ACC112 (cell line): ENCODE measurements around the gene CLASP2.
"Not testable (repeated sequence)": the region's sequence is repeated elsewhere in the genome, so short reads cannot be mapped to it uniquely, and the experiment has no call there.

Experiments
- H2AFZ ChIP-seq: fragments of 200-600 bp; sonication (generic); one replicate; pipeline ENCODE4 v1.6.0; 2017; ENCODE audit warnings: antibody characterized with exemption, low read length; ENCODE audit not compliant: unreplicated experiment
- H3K27ac ChIP-seq: fragments of 200-600 bp; sonication (generic); 2 replicates; pipeline ENCODE4 v1.5.1; 2014; ENCODE audit warnings: low read depth, mild to moderate bottlenecking, antibody characterized with exemption, low read length, moderate library complexity
- H3K27me3 ChIP-seq: fragments of 200-600 bp; sonication (generic); 2 replicates; pipeline ENCODE4 v1.6.1; 2014; ENCODE audit warnings: mild to moderate bottlenecking, antibody characterized with exemption, low read length, moderate library complexity, mixed read lengths; ENCODE audit not compliant: insufficient read depth
- H3K36me3 ChIP-seq: fragments of 200-600 bp; sonication (generic); 2 replicates; pipeline ENCODE4 v1.6.1; 2016; ENCODE audit warnings: mild to moderate bottlenecking, antibody characterized with exemption, low read length, moderate library complexity, mixed read lengths; ENCODE audit not compliant: insufficient read depth
- H3K4me1 ChIP-seq: fragments of 200-600 bp; sonication (generic); one replicate; pipeline ENCODE4 v1.6.1; 2016; ENCODE audit warnings: low read length, mixed read lengths; ENCODE audit not compliant: insufficient read depth, unreplicated experiment, control insufficient read depth
- H3K4me3 ChIP-seq: fragments of 200-600 bp; sonication (generic); 2 replicates; pipeline ENCODE4 v1.5.1; 2014; ENCODE audit warnings: mild to moderate bottlenecking, low read depth, low read length
- H3K79me2 ChIP-seq: fragments of 200-600 bp; sonication (generic); one replicate; pipeline ENCODE4 v1.6.0; 2016; ENCODE audit warnings: low read length; ENCODE audit not compliant: control insufficient read depth, unreplicated experiment, insufficient read depth

CLASP2 gene

GRCh38 chr3:33717866-33718594 lies at the start of gene CLASP2:
Gene CLASP2, minus strand, starts transcription at chr3:33718254. Its CDS starts 252 bp downstream, at chr3:33718002.
- no peaks in the 10 kb centered on the region for H3K27me3 ChIP-seq
- peaks cover 29% of the 10 kb centered on the region for H3K4me1 ChIP-seq
- H3K27ac ChIP-seq: peak within 1 kb of the TSS; percentile 73
- no peaks in the 10 kb centered on the region for H3K36me3 ChIP-seq
- H3K4me3 ChIP-seq: peak within 1 kb of the TSS; percentile 95
- H2AFZ ChIP-seq: peak within 1 kb of the TSS; percentile 90
- H3K79me2 ChIP-seq: peaks cover 42% of the 10 kb centered on the region

- Histone ChIP-seq H3K79me2 (no peaks in the 10 kb centered on the region), H3K4me1 (no peaks in the 10 kb centered on the region), H2AFZ (peak overlapping the region; percentile 47), H3K36me3 (no peaks in the 10 kb centered on the region), H3K27ac (no peak overlapping the region), H3K4me3 (no peak overlapping the region), H3K27me3 (no peaks in the 10 kb centered on the region)
Measured at GRCh38 chr3:33758864-33759263, 40.8 kb upstream of the CLASP2 start.

DNA sequence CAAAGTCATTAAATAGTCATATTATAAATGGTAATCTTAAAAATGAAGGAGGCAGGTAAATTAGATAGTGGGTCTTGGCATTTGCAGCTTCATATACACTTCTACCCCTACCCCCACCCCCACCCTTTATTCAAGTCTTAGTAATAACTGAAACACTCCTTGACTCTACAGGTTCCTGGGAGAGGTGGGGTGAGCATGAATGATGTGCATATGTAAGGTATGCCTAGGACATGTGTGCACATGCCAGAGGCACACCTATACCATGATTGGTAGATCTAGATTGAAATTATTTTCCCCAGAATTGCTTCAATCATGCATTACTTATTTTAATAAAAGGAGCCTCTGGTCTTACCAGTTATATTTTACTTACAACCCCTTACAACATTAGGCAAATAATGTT lies 40.2 kb upstream of the CLASP2 start:
- peak overlapping the region; percentile 47 for H2AFZ ChIP-seq
- no peak overlapping the region for H3K4me3 ChIP-seq
- no peaks in the 10 kb centered on the region for H3K79me2 ChIP-seq
- H3K27me3 ChIP-seq: no peaks in the 10 kb centered on the region
- H3K36me3 ChIP-seq: no peaks in the 10 kb centered on the region
- no peak overlapping the region for H3K27ac ChIP-seq
- H3K4me1 ChIP-seq: no peaks in the 10 kb centered on the region

DNA sequence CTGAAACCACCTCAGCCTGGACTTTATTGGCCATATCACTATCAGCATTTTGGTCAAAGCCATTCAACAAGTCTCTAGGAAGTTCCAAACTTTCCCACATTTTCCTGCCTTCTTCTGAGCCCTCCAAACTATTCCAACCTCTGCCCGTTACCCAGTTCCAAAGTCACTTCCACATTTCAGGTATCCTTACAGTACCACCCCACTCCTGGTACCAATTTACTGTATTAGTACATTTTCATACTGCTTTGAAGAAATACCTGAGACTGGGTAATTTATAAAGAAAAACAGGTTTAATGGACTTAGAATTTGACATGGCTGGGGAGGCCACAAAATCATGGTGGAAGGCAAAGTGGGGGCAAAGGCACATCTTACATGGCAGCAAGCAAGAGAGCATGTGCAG lies 36.3 kb upstream of the CLASP2 start:
- not testable (repeated sequence) for H2AFZ ChIP-seq, H3K4me3 ChIP-seq, H3K79me2 ChIP-seq, H3K27me3 ChIP-seq, H3K27ac ChIP-seq, H3K36me3 ChIP-seq
- peaks cover 12% of the 10 kb centered on the region for H3K4me1 ChIP-seq

- peaks cover 18% of the 10 kb centered on the region for H3K4me1 ChIP-seq
- H3K4me3 ChIP-seq: no peak overlapping the region
- H2AFZ ChIP-seq: no peak overlapping the region
- no peaks in the 10 kb centered on the region for H3K79me2 ChIP-seq
- H3K27me3 ChIP-seq: no peaks in the 10 kb centered on the region
- no peaks in the 10 kb centered on the region for H3K36me3 ChIP-seq
- no peak overlapping the region for H3K27ac ChIP-seq
Measured at GRCh38 chr3:33751336-33751735, 33.3 kb upstream of the CLASP2 start.

DNA sequence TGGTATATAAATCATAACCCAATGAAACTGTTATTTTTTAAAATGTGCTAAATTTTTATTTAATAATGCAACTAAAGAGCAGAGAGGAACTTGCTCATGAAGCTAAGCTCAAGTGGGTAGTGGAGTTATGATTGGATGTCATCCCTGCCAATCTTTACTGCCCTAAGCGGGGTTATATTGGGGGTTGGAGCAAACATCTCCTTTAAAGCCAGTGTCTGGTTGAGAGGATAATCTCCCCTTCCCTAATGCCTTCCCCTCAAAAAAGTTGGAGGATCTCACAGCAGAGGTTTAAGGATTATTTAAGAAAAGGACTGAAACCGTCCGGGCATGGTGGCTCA lies 32.1 kb upstream of the CLASP2 start:
- Histone ChIP-seq H2AFZ (no peak overlapping the region), H3K4me1 (peaks cover 18% of the 10 kb centered on the region), H3K36me3 (no peaks in the 10 kb centered on the region), H3K27me3 (no peaks in the 10 kb centered on the region), H3K4me3 (0 out of 2 replicates have a peak overlapping the region, but pooled peaks have one; percentile 1), H3K27ac (peak overlapping the region; percentile 79), H3K79me2 (no peaks in the 10 kb centered on the region)

GRCh38 chr3:33749546-33750210 lies 31.6 kb upstream of the CLASP2 start:
- no peaks in the 10 kb centered on the region for H3K36me3 ChIP-seq
- H3K4me3 ChIP-seq: 0 out of 2 replicates have a peak overlapping the region, but pooled peaks have one; percentile 1
- no peaks in the 10 kb centered on the region for H3K27me3 ChIP-seq
- H2AFZ ChIP-seq: no peak overlapping the region
- H3K79me2 ChIP-seq: no peaks in the 10 kb centered on the region
- H3K4me1 ChIP-seq: peaks cover 18% of the 10 kb centered on the region
- H3K27ac ChIP-seq: peak overlapping the region; percentile 79

GRCh38 chr3:33746416-33747116 lies 28.5 kb upstream of the CLASP2 start:
- Histone ChIP-seq H3K36me3 (no peaks in the 10 kb centered on the region), H3K4me3 (no peak overlapping the region), H2AFZ (no peak overlapping the region), H3K27me3 (no peaks in the 10 kb centered on the region), H3K79me2 (no peaks in the 10 kb centered on the region), H3K4me1 (peaks cover 18% of the 10 kb centered on the region), H3K27ac (no peak overlapping the region)

DNA sequence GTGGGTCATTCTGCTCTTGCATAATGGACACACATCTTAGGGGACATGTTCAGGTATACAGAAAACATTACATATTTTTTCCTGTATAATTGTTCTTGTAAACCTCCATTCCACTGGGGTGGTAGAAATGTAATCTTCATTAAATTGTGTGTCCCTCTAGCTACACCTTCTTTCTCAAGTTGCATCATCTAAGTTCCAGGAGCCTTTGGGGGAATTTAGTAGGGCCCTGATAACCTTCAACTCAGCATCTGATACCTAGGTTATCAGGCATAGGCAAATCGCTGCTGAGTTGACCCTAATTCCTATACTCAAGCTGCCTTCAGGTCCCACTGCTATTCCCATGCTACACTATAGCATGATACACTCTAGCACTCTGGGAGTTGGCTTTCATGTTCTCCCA lies 19.1 kb upstream of the CLASP2 start:
- Histone ChIP-seq H3K27ac (no peak overlapping the region), H3K79me2 (no peaks in the 10 kb centered on the region), H2AFZ (no peak overlapping the region), H3K4me3 (no peak overlapping the region), H3K36me3 (no peaks in the 10 kb centered on the region), H3K4me1 (no peaks in the 10 kb centered on the region), H3K27me3 (no peaks in the 10 kb centered on the region)

GRCh38 chr3:33732394-33732793 lies 14.3 kb upstream of the CLASP2 start:
- H3K27ac ChIP-seq: no peak overlapping the region
- H2AFZ ChIP-seq: no peak overlapping the region
- no peak overlapping the region for H3K4me3 ChIP-seq
- no peaks in the 10 kb centered on the region for H3K27me3 ChIP-seq
- no peaks in the 10 kb centered on the region for H3K79me2 ChIP-seq
- no peaks in the 10 kb centered on the region for H3K4me1 ChIP-seq
- no peaks in the 10 kb centered on the region for H3K36me3 ChIP-seq
